Loucy (cell line): ENCODE results near the gene BROX.

Source experiments
- CTCF ChIP-seq: fragments of 200-600 bp; sonication (generic); conservative IDR thresholded peaks from 2 replicates; pipeline ENCODE4 v1.5.1; 2014; ENCODE audit warnings: mild to moderate bottlenecking, antibody characterized with exemption, low read length
- EZH2phosphoT487 ChIP-seq: fragments of 200-600 bp; IDR thresholded peaks from 2 replicates; pipeline ENCODE4 v1.6.1; 2018; ENCODE audit warnings: antibody characterized with exemption, mild to moderate bottlenecking, moderate library complexity, borderline replicate concordance

GRCh38 chr1:222757646-222758268 is 45.4 kb downstream of the BROX start:
- TF ChIP-seq CTCF (no peak), EZH2phosphoT487 (no peak)
